GM19043 (cell line): ENCODE measurements around the gene TAC1.
"Not testable (repeated sequence)": the region's sequence is repeated elsewhere in the genome, so short reads cannot be mapped to it uniquely, and the experiment has no call there.

Experiments
- ATAC-seq: cut with Tn5 transposase; IDR thresholded peaks from one replicate; pipeline ENCODE4 v1.9.1; 2021; ENCODE audit warnings: low read depth; ENCODE audit not compliant: unreplicated experiment

The TAC1 gene

GRCh38 chr7:97731736-97732564, at the start of gene TAC1:
TAC1 (plus strand) TSS chr7:97732086; CDS start chr7:97732613, 527 bp downstream.
- no peak for ATAC-seq

GRCh38 chr7:97685952-97686351, 45.9 kb upstream of the TAC1 start:
- ATAC-seq = no peak

DNA sequence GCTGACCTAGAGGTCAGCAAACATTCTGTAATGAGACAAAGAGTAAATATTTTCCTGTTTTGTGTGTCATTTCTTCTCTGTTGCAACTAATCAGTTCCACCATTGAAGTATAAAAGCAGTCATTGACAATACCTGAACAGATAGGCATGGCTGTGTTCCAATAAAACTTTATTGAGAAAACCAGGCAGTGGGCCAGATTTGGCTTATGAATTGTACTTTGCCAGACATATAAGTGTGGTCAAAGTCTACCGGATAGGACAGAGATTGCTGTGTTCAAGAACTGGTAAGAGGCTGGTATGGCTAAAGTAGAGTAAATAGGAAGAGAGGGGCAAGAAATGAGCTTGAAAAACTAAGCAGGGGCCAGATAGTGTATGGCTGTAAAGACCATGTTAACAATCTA, 38.3 kb upstream of the TAC1 start:
- no peak for ATAC-seq

DNA sequence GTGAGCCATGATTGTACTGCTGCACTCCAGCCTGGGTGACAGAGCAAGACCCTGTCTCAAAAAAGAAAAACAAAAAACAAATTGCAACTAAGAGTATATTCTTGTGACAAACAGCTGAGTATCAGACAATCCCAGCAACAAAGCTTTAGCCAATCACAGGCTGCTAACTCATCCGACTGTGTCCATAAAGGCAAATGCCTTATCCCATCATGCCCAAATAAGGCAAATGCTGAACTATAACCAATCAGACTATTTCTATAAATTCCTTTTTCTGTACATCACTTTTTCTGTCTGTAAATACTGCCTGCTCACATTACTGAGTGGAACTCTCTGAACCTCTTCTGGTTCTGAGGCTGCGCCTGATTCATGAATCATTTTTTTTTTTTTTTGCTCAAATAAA, 37.5 kb upstream of the TAC1 start:
- ATAC-seq = no peak

- no peak for ATAC-seq
Measured at GRCh38 chr7:97697396-97697795, 34.5 kb upstream of the TAC1 start.

- ATAC-seq = no peak
Measured at GRCh38 chr7:97722386-97722785, 9.5 kb upstream of the TAC1 start.

GRCh38 chr7:97732565-97733275, 834 bp downstream of the TAC1 start:
- ATAC-seq = no peak

DNA sequence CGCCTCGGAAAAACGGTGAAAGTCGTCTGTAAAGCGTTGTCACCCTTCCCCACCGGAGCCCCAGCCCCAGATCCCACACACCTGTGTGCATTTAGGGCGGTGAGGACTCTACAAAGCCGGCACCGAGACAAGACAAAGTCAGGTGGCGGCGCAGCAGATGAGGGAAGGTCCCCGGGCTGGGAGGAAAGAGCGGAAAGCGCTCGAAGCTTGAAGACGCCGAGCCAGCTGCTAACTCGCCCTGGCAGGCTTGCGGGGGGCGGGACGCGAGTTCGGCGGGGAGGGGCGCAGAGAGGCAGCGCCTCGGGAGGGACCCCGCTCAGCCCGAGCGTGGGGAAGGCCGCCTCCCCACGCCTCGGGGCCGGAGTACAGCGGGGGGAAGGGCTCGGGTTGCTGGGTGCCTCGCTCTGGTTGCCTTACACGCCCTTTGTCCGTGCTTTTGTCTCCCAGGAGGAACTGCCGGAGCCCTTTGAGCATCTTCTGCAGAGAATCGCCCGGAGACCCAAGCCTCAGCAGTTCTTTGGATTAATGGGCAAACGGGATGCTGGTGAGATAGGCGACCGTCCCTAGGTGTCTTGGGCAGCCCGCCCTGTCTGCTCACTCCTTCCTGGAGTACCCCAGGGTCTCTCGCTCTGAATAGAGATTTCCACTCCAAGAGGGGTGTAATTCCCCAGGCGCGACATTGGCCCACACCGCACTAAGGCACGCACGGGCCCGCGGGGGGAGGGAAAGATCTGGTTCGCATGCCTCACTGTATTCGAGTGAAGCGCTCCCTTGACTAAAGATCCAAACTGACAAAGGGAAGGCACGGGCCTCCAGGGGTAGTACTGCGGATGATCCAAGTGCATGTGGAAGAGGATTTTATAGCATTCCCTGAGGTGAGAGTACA, 1.6 kb downstream of the TAC1 start:
- no peak for ATAC-seq

- no peak for ATAC-seq
Measured at GRCh38 chr7:97734255-97734654, 2.4 kb downstream of the TAC1 start.

DNA sequence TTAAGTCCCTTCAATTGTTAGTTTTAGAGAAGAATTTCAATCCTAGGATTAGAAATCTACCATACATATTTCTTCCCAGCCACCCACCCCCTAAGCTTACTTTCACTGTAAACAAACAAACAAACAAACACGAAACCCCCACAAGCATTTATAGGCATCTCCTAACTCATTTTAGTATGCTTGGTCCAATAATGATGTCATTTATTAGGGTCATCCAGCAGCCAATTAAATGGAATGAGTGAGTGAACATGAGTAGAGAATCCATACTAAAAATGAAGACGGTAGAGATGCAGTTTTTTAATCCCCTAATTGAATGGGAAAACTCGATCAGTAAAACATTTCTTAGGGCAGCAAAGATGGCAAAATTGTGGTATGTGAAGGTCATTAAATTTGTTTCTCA, 3.2 kb downstream of the TAC1 start:
- ATAC-seq = no peak

DNA sequence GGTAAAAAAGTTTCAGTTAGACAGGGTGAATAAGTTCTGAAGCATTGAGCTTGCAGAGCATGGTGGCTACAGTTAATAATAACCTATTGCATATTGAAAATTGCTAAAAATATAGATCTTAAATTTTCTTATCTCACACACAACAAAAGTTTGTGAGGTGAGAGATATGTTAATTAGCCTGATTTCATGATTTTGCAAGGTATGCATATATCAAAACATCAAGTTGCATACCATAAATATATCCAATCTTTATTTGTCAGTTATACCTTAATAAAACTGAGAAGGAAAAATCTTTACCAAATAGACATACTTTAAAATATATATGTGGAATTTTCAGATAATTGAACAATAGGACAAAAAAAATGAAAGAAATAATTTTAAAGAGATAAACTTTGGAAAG, 16.6 kb downstream of the TAC1 start:
- no peak for ATAC-seq

DNA sequence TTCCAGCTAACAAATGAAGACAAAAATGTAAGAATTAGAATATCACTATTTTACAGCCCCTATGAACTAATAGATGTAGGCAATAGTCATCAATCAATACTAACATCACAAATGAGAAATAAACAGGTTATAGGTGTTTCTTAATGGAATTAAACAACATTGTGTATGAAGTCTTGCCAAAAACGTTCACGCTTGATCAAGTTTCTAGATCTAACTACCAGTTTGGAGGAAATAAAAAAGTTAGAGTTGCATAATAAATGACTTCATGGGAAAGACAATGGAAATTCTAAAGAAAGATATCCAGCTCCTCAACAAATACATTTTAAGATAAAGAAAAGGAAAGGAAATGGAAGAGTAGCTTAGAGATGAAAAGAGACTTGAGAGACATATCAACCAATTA, 19.7 kb downstream of the TAC1 start:
- no peak for ATAC-seq

DNA sequence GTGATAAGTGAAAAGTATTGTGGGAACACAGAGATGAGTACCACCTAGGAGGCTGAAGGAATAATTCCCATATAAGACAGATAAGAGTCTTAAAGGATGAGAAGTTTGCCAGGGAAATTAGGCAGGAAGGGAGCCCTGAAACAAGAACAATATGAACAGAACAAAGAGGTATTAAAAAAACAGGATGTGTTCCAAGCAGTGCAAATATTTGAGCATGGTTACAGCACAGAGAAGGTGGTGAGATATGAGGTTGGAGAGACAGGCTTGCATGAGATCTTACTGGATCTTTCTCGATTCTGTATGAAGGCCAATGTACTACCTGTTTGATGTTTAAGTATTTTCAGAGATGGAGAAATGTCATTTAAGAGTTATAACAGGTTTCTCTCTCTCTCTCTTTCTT, 20.3 kb downstream of the TAC1 start:
- no peak for ATAC-seq

GRCh38 chr7:97757824-97758223, 25.9 kb downstream of the TAC1 start:
- no peak for ATAC-seq

DNA sequence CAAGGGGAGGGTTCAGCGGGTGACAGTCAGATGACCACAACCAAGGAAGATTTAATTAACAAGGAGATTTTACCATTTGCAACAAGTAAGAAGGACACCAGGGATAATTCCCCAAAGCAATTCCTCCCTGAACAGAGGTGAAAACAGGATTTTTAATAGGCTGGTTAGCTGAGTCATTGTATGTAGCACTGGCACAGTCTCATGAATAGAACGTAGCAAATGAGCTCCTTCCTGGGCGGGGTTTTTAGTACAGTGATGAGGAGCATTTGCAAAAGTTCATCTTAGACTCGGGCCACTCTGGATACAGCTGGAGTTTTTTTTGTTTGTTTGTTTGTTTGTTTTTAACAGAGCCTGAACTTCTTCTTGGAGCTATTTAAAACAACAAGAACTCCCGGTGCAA, 39.0 kb downstream of the TAC1 start:
- ATAC-seq = no peak

DNA sequence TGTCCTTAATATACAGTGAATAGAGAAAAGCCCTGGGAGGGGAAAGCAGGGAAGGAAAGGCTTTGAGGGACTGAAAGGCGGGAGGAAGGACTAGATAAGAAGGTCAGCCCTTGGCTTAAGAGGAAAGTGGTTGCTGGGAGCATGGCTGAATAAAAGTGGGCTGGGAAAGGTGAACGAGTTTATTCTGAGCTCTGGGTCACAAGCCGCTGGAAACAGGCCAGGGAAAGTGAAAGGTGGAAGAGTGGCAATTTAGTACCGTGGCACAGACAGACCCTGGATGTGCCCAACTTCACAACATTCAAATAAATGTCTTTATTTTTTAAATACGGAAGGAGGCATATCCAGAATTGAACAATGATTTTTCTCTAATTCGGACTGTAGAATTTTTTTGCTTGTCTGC, 39.7 kb downstream of the TAC1 start:
- no peak for ATAC-seq

- ATAC-seq = no peak
Measured at GRCh38 chr7:97772045-97772901, 40.4 kb downstream of the TAC1 start.

DNA sequence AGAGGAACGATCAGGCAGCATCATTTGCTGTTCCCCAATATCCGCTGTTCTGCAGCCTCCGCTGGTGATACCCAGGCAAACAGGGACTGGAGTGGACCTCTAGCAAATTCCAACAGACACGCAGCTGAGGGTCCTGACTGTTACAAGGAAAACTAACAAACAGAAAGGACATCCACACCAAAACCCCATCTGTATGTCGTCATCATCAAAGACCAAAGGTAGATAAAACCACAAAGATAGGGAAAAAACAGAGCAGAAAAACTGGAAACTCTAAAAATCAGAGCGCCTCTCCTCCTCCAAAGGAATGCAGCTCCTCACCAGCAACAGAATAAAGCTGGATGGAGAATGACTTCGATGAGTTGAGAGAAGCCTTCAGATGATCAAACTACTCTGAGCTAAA, 54.5 kb downstream of the TAC1 start:
- ATAC-seq = not testable (repeated sequence)
